ENCODE measurements around the gene OR2V1. TPM values are rescaled to one million over a fixed set of nuclear protein-coding genes. Genes with fewer than 3 reads are reported as not detected.
"Not testable (repeated sequence)": the region's sequence is repeated elsewhere in the genome, so short reads cannot be mapped to it uniquely, and the experiment has no call there.

Gene OR2V1
- total RNA-seq, 1 donor from 2014 or later, result not detected

DNA sequence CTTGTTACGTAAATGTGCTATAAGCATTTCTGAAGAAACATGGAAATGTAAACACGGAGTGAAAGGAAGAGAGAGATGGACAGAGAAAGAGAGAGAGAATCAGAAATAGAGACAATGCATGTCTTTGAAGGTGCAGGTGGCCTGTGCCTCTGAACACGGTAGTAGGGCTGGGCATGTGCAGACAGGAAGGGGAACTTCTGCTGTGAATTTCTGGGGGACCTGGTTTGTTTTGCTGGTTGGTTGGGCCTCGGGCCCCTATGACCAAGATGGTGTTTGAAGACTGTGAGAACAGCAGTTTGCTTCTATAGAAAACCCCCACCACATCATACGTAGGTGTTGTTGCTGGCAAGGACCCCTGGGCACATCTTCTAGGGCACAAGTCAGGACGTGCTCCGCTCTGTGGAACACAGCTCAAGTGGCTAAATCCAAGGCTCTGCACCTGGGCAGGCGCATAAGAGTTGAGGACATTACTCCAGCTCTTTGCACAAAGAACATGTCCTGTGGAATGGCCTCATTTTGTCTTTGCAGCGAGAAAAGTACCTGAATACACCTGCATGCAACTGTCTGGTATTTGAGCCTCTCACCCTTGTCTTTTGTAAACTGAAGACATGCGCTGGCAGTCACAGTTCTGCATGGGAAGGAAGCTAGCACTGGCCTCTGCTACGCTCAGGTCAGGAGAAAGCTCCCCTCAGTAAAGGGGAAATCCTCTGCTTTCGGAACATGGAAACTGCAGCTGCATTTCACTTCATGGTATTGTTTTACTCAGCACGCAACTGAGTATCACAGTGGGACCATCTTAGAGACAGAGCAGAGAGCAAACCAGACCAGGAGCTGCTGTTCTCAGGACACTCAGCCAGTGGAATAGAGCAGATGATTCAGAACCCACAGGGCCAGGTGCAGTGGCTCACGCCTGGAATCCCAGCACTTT is 19.1 kb upstream of the OR2V1 start:
- Mint-ChIP-seq H3K27me3 (peaks cover 44% of the 10 kb centered on the region), H3K4me3 (no peak overlapping the region), H3K4me1 (no peaks in the 10 kb centered on the region), H3K9me3 (no peaks in the 10 kb centered on the region), H3K36me3 (ENCODE audit: low read depth) (no peaks in the 10 kb centered on the region), H3K27ac (no peak overlapping the region)
- TF ChIP-seq, protein P1, sequence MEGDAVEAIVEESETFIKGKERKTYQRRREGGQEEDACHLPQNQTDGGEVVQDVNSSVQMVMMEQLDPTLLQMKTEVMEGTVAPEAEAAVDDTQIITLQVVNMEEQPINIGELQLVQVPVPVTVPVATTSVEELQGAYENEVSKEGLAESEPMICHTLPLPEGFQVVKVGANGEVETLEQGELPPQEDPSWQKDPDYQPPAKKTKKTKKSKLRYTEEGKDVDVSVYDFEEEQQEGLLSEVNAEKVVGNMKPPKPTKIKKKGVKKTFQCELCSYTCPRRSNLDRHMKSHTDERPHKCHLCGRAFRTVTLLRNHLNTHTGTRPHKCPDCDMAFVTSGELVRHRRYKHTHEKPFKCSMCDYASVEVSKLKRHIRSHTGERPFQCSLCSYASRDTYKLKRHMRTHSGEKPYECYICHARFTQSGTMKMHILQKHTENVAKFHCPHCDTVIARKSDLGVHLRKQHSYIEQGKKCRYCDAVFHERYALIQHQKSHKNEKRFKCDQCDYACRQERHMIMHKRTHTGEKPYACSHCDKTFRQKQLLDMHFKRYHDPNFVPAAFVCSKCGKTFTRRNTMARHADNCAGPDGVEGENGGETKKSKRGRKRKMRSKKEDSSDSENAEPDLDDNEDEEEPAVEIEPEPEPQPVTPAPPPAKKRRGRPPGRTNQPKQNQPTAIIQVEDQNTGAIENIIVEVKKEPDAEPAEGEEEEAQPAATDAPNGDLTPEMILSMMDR (IDR thresholded peaks at IDR 0.05), result no peak
- intact Hi-C loops (cut with micrococcal nuclease), result no loop called here
- no peak for DNase-seq
- ChIA-PET CTCF (no interaction called here), POLR2A (no interaction called here)
- ATAC-seq (ENCODE audit: low read depth), result no peak

DNA sequence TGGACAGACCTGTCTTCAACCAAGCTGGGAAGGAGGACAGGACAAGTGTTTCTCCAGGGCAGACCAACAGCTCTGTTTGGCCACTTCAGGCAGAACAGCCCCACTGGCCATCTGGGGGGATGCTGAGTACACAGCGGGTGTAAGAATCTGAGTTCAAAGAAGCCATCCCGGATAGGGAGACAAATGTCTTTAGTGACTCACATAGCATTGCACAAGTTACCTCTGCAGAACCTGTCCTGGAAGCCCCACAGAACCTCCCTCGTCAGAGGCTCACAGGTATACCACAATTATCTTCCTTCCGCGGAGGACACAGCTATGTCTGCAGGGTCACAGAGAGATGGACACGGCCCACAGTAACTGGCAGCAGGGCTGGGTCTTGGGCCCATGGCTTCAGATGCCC is 18.4 kb upstream of the OR2V1 start:
- H3K36me3 Mint-ChIP-seq (ENCODE audit: low read depth), result no peaks in the 10 kb centered on the region
- no peak overlapping the region for H3K27ac Mint-ChIP-seq
- ChIA-PET POLR2A (no interaction called here), CTCF (no interaction called here)
- TF ChIP-seq, protein P1 (IDR thresholded peaks at IDR 0.05), result no peak
- no peaks in the 10 kb centered on the region for H3K9me3 Mint-ChIP-seq
- no peaks in the 10 kb centered on the region for H3K4me1 Mint-ChIP-seq
- DNase-seq (no peak), ATAC-seq (ENCODE audit: low read depth) (no peak)
- H3K4me3 Mint-ChIP-seq, result no peak overlapping the region
- intact Hi-C loops (cut with micrococcal nuclease), result no loop called here
- H3K27me3 Mint-ChIP-seq, result peaks cover 46% of the 10 kb centered on the region

DNA sequence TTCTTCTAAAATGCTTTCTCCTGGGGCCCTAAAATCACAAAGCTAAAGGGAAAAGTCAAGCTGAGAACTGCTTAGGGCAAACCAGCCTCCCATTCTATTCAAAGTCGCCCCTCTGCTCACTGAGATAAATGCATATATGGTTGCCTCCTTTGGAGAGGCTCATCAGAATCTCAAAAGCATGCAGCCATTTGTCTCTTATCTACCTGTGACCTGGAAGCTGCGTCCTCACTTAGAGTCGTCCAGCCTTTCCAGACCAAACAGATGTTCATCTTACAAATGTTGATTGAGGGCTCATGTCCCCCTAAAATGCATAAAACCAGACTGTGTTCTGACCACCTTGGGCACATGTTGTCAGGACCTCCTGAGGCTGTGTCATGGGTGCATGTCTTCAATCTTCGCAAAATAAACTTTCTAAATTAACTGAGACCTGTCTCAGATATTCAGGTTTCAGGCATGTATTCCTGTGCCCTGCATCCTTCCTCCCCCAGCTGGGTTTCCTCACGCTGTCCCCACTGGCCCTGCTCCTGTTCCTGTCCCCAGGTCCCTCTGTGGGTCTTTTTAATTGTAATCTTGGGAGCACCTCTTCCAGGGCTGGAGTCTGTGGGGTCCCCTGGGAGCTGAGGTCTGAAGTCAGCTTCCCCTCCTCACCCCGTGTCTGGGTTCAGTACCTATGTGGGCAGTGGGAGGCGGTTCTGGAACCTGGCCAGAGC is 16.1 kb upstream of the OR2V1 start, which contains the start of gene OR2V2:
TSS of gene OR2V2 (plus strand) at position 660 of the 710 bp plus-strand sequence. CDS start 7,357 bp downstream, outside the sequence.
- CTCF ChIA-PET; H3K4me3 Mint-ChIP-seq; H3K9me3 Mint-ChIP-seq; DNase-seq; POLR2A ChIA-PET; H3K4me1 Mint-ChIP-seq; H3K27ac Mint-ChIP-seq; H3K36me3 Mint-ChIP-seq (ENCODE audit: low read depth); ATAC-seq (ENCODE audit: low read depth); intact Hi-C loops (cut with micrococcal nuclease): not testable (repeated sequence)
- H3K27me3 Mint-ChIP-seq, result peaks cover 55% of the 10 kb centered on the region

DNA sequence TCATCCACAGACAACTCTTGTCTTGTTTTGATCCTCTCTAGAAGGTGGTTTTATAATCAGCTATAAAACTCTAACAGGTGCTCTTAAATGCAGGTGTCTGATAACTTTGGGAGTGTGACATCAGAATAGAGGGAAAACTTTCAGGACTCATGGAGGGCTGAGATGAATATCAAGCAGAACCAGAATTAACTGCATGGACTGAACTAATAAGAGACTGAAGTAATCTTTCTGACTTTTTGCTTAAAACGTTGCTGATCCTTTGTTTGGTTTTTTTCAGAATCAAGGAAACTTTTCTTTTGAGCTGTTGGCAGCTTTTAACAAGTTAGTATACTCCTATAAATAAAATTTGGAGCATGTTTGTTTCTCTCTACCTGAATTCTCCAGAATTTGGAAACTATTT is 14.2 kb upstream of the OR2V1 start:
- TF ChIP-seq, protein P1 (IDR thresholded peaks at IDR 0.05), result no peak
- intact Hi-C loops (cut with micrococcal nuclease), result no loop called here
- DNase-seq (no peak), ATAC-seq (ENCODE audit: low read depth) (no peak)
- ChIA-PET CTCF (no interaction called here), POLR2A (no interaction called here)
- H3K4me3 Mint-ChIP-seq, result no peak overlapping the region
- no peaks in the 10 kb centered on the region for H3K9me3 Mint-ChIP-seq
- H3K36me3 Mint-ChIP-seq (ENCODE audit: low read depth), result no peaks in the 10 kb centered on the region
- H3K4me1 Mint-ChIP-seq, result no peaks in the 10 kb centered on the region
- H3K27me3 Mint-ChIP-seq, result peaks cover 54% of the 10 kb centered on the region
- H3K27ac Mint-ChIP-seq, result no peak overlapping the region

DNA sequence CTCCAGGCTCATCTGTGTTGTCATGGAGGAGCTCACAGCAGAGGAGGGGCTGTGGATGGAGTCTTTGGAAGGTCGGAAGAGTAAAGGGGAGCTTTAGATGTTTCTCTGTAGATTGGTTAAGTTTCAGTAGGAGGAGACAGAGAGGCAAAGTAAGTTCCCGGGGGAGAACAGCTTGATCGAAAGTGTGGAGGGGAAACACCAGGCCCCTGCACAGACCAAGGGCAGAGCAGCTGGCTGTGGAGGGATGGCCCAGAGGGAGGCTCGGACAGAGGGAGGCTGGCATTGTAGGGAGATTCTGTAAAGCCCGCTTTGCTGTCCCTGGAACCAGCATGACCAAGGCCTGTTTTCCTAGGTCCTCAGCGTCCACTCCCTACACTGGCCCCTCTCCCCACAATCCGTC is 11.1 kb upstream of the OR2V1 start:
- ATAC-seq (ENCODE audit: low read depth) (no peak), DNase-seq (no peak)
- Mint-ChIP-seq H3K4me3 (no peak overlapping the region), H3K27ac (no peak overlapping the region), H3K9me3 (no peaks in the 10 kb centered on the region), H3K27me3 (peaks cover 31% of the 10 kb centered on the region), H3K4me1 (no peaks in the 10 kb centered on the region), H3K36me3 (ENCODE audit: low read depth) (no peaks in the 10 kb centered on the region)
- POLR2A ChIA-PET, result no interaction called here
- CTCF ChIA-PET, result no interaction called here
- intact Hi-C loops (cut with micrococcal nuclease), result no loop called here
- TF ChIP-seq, protein P1 (IDR thresholded peaks at IDR 0.05), result no peak
